Measurements from ENCODE around the gene ITGBL1.
A peak's percentile ranks its signal among the peaks of the same experiment; 100 is the strongest.

Gene ITGBL1

GRCh38 chr13:101515504-101515903 is 63.0 kb downstream of the ITGBL1 start:
- Histone ChIP-seq H2AK5ac (ENCODE audit: low read length, severe bottlenecking) (no peak overlapping the region), H3K4ac (ENCODE audit: low read depth in 1 of 2, low read length in 2 of 2) (no peak overlapping the region), H2AFZ (ENCODE audit: low read depth, low read length) (no peak overlapping the region), H2BK120ac (ENCODE audit: low read depth, low read length) (no peak overlapping the region), H3K4me2 (ENCODE audit: low read length, poor library complexity, severe bottlenecking) (no peak overlapping the region), H2BK15ac (ENCODE audit: low read depth, poor library complexity, severe bottlenecking) (no peak overlapping the region), H2BK12ac (ENCODE audit: low read length in 2 of 2) (no peak overlapping the region), H3K23ac (ENCODE audit: low read length in 2 of 2) (no peak overlapping the region), H3K4me3 (ENCODE audit: insufficient read depth in 1 of 2, low read depth in 1 of 2, low read length in 2 of 2) (no peak overlapping the region), H3K36me3 (ENCODE audit: control insufficient read depth in 1 of 2, insufficient read depth in 2 of 2, low read depth in 1 of 2, low read length in 2 of 2) (no peaks in the 10 kb centered on the region), H2BK5ac (ENCODE audit: low read depth, low read length, poor library complexity, severe bottlenecking) (no peak overlapping the region), H3K14ac (ENCODE audit: low read length in 2 of 2) (no peak overlapping the region), H3K79me1 (replicated peaks; ENCODE audit: low read length, poor library complexity, severe bottlenecking) (no peaks in the 10 kb centered on the region), H3K9me3 (ENCODE audit: control insufficient read depth, low read length) (no peaks in the 10 kb centered on the region), H4K91ac (ENCODE audit: low read length) (no peak overlapping the region), H3K18ac (ENCODE audit: low read depth in 1 of 2, low read length in 2 of 2) (no peak overlapping the region), H4K8ac (ENCODE audit: low read length) (no peak overlapping the region), H3K27ac (ENCODE audit: low read length, poor library complexity, severe bottlenecking) (no peak overlapping the region), H3K9ac (ENCODE audit: low read length) (no peak overlapping the region), H3K4me1 (ENCODE audit: control insufficient read depth, insufficient read depth, low read depth, low read length) (no peaks in the 10 kb centered on the region), H3K27me3 (ENCODE audit: control insufficient read depth in 1 of 2, insufficient read depth in 1 of 2, low read length in 2 of 2) (no peaks in the 10 kb centered on the region)
- no peak for DNase-seq
- 90% methylated on average over 3 of the region's 3 CpGs for WGBS

- no CpG with 5 or more reads among the region's 2 CpGs for WGBS
- H2AFZ ChIP-seq (ENCODE audit: low read depth, low read length) = no peak overlapping the region
Measured at GRCh38 chr13:101516262-101516661, 63.8 kb downstream of the ITGBL1 start.

GRCh38 chr13:101520672-101521071 is 68.2 kb downstream of the ITGBL1 start:
- no peak overlapping the region for H3K9ac ChIP-seq (ENCODE audit: low read length)
- H3K79me1 ChIP-seq (replicated peaks; ENCODE audit: low read length, poor library complexity, severe bottlenecking) = no peaks in the 10 kb centered on the region
- no peaks in the 10 kb centered on the region for H3K9me3 ChIP-seq (ENCODE audit: control insufficient read depth, low read length)
- H3K18ac ChIP-seq (ENCODE audit: low read depth in 1 of 2, low read length in 2 of 2) = peak overlapping the region; percentile 13 to 59
- H3K27ac ChIP-seq (ENCODE audit: low read length, poor library complexity, severe bottlenecking) = no peak overlapping the region
- H3K4me3 ChIP-seq (ENCODE audit: insufficient read depth in 1 of 2, low read depth in 1 of 2, low read length in 2 of 2) = no peak overlapping the region
- H2BK12ac ChIP-seq (ENCODE audit: low read length in 2 of 2) = peak overlapping the region; percentile 56 to 87
- H3K14ac ChIP-seq (ENCODE audit: low read length in 2 of 2) = no peak overlapping the region
- 37% methylated on average over 4 of the region's 4 CpGs for WGBS
- H3K23ac ChIP-seq (ENCODE audit: low read length in 2 of 2) = peak overlapping the region in 1 of 2 experiments; percentile 1
- H3K27me3 ChIP-seq (ENCODE audit: control insufficient read depth in 1 of 2, insufficient read depth in 1 of 2, low read length in 2 of 2) = no peaks in the 10 kb centered on the region
- H4K8ac ChIP-seq (ENCODE audit: low read length) = peak overlapping the region; percentile 71
- H3K36me3 ChIP-seq (ENCODE audit: control insufficient read depth in 1 of 2, insufficient read depth in 2 of 2, low read depth in 1 of 2, low read length in 2 of 2) = no peaks in the 10 kb centered on the region
- H2BK15ac ChIP-seq (ENCODE audit: low read depth, poor library complexity, severe bottlenecking) = no peak overlapping the region
- H3K4ac ChIP-seq (ENCODE audit: low read depth in 1 of 2, low read length in 2 of 2) = no peak overlapping the region
- no peak overlapping the region for H3K4me2 ChIP-seq (ENCODE audit: low read length, poor library complexity, severe bottlenecking)
- no peak overlapping the region for H2BK120ac ChIP-seq (ENCODE audit: low read depth, low read length)
- DNase-seq = peak; percentile 61
- H2AK5ac ChIP-seq (ENCODE audit: low read length, severe bottlenecking) = no peak overlapping the region
- peak overlapping the region; percentile 68 for H2AFZ ChIP-seq (ENCODE audit: low read depth, low read length)
- H3K4me1 ChIP-seq (ENCODE audit: control insufficient read depth, insufficient read depth, low read depth, low read length) = peaks cover 2% of the 10 kb centered on the region
- no peak overlapping the region for H2BK5ac ChIP-seq (ENCODE audit: low read depth, low read length, poor library complexity, severe bottlenecking)
- H4K91ac ChIP-seq (ENCODE audit: low read length) = no peak overlapping the region

More at GRCh38 chr13:101516262-101516661, 63.8 kb downstream of the ITGBL1 start:
- Histone ChIP-seq H3K4ac (ENCODE audit: low read depth in 1 of 2, low read length in 2 of 2) (no peak overlapping the region), H3K4me1 (ENCODE audit: control insufficient read depth, insufficient read depth, low read depth, low read length) (no peaks in the 10 kb centered on the region), H2BK5ac (ENCODE audit: low read depth, low read length, poor library complexity, severe bottlenecking) (no peak overlapping the region), H3K36me3 (ENCODE audit: control insufficient read depth in 1 of 2, insufficient read depth in 2 of 2, low read depth in 1 of 2, low read length in 2 of 2) (no peaks in the 10 kb centered on the region), H3K18ac (ENCODE audit: low read depth in 1 of 2, low read length in 2 of 2) (no peak overlapping the region), H3K79me1 (replicated peaks; ENCODE audit: low read length, poor library complexity, severe bottlenecking) (no peaks in the 10 kb centered on the region), H2BK12ac (ENCODE audit: low read length in 2 of 2) (no peak overlapping the region), H3K4me2 (ENCODE audit: low read length, poor library complexity, severe bottlenecking) (no peak overlapping the region), H4K8ac (ENCODE audit: low read length) (no peak overlapping the region), H2BK15ac (ENCODE audit: low read depth, poor library complexity, severe bottlenecking) (no peak overlapping the region), H2BK120ac (ENCODE audit: low read depth, low read length) (no peak overlapping the region), H4K91ac (ENCODE audit: low read length) (no peak overlapping the region), H3K14ac (ENCODE audit: low read length in 2 of 2) (no peak overlapping the region), H3K27ac (ENCODE audit: low read length, poor library complexity, severe bottlenecking) (no peak overlapping the region), H2AK5ac (ENCODE audit: low read length, severe bottlenecking) (no peak overlapping the region), H3K9me3 (ENCODE audit: control insufficient read depth, low read length) (no peaks in the 10 kb centered on the region), H3K23ac (ENCODE audit: low read length in 2 of 2) (no peak overlapping the region), H3K9ac (ENCODE audit: low read length) (no peak overlapping the region), H3K4me3 (ENCODE audit: insufficient read depth in 1 of 2, low read depth in 1 of 2, low read length in 2 of 2) (no peak overlapping the region), H3K27me3 (ENCODE audit: control insufficient read depth in 1 of 2, insufficient read depth in 1 of 2, low read length in 2 of 2) (no peaks in the 10 kb centered on the region)
- no peak for DNase-seq

- Histone ChIP-seq H4K91ac (ENCODE audit: low read length) (peak overlapping the region; percentile 90), H4K8ac (ENCODE audit: low read length) (peak overlapping the region; percentile 46), H2AFZ (ENCODE audit: low read depth, low read length) (no peak overlapping the region), H2BK15ac (ENCODE audit: low read depth, poor library complexity, severe bottlenecking) (no peak overlapping the region), H3K23ac (ENCODE audit: low read length in 2 of 2) (no peak overlapping the region), H3K14ac (ENCODE audit: low read length in 2 of 2) (no peak overlapping the region), H3K36me3 (ENCODE audit: control insufficient read depth in 1 of 2, insufficient read depth in 2 of 2, low read depth in 1 of 2, low read length in 2 of 2) (no peaks in the 10 kb centered on the region), H2AK5ac (ENCODE audit: low read length, severe bottlenecking) (no peak overlapping the region), H3K18ac (ENCODE audit: low read depth in 1 of 2, low read length in 2 of 2) (peak overlapping the region; percentile 31 to 53), H2BK120ac (ENCODE audit: low read depth, low read length) (no peak overlapping the region), H3K4me1 (ENCODE audit: control insufficient read depth, insufficient read depth, low read depth, low read length) (peaks cover 2% of the 10 kb centered on the region), H3K79me1 (replicated peaks; ENCODE audit: low read length, poor library complexity, severe bottlenecking) (no peaks in the 10 kb centered on the region), H2BK12ac (ENCODE audit: low read length in 2 of 2) (peak overlapping the region; percentile 4 to 49), H3K4ac (ENCODE audit: low read depth in 1 of 2, low read length in 2 of 2) (no peak overlapping the region), H3K9ac (ENCODE audit: low read length) (no peak overlapping the region), H3K4me2 (ENCODE audit: low read length, poor library complexity, severe bottlenecking) (no peak overlapping the region), H3K4me3 (ENCODE audit: insufficient read depth in 1 of 2, low read depth in 1 of 2, low read length in 2 of 2) (no peak overlapping the region), H2BK5ac (ENCODE audit: low read depth, low read length, poor library complexity, severe bottlenecking) (no peak overlapping the region), H3K9me3 (ENCODE audit: control insufficient read depth, low read length) (no peaks in the 10 kb centered on the region), H3K27me3 (ENCODE audit: control insufficient read depth in 1 of 2, insufficient read depth in 1 of 2, low read length in 2 of 2) (no peaks in the 10 kb centered on the region), H3K27ac (ENCODE audit: low read length, poor library complexity, severe bottlenecking) (no peak overlapping the region)
- no peak for DNase-seq
- 81% methylated on average over 6 of the region's 6 CpGs for WGBS
Measured at GRCh38 chr13:101521371-101521770, 68.9 kb downstream of the ITGBL1 start.
